Ishikawa (cell line): Measurements from ENCODE around the gene BAZ2B.

Experiments used
- CEBPB ChIP-seq: IDR thresholded peaks from 2 replicates; pipeline ENCODE4 v1.6.1; 2012
- CREB1 ChIP-seq: IDR thresholded peaks from 2 replicates; pipeline ENCODE4 v1.6.1; 2012; ENCODE audit warnings: low read depth
- EGR1 ChIP-seq: IDR thresholded peaks from 2 replicates; pipeline ENCODE4 v1.6.1; 2012
- EP300 ChIP-seq: IDR thresholded peaks from 2 replicates; pipeline ENCODE4 v1.6.1; 2012; ENCODE audit warnings: borderline replicate concordance
- FOXM1 ChIP-seq: IDR thresholded peaks from 2 replicates; pipeline ENCODE4 v1.6.1; 2012; ENCODE audit warnings: low read depth, borderline replicate concordance
- NFIC ChIP-seq: IDR thresholded peaks from 2 replicates; pipeline ENCODE4 v1.6.1; 2012
- RAD21 ChIP-seq: IDR thresholded peaks from 2 replicates; pipeline ENCODE4 v1.6.1; 2012; ENCODE audit warnings: low read depth
- REST ChIP-seq: IDR thresholded peaks from 2 replicates; pipeline ENCODE4 v1.6.1; 2012; ENCODE audit warnings: low read depth, mild to moderate bottlenecking
- TAF1 ChIP-seq: IDR thresholded peaks from 2 replicates; pipeline ENCODE4 v1.6.1; 2012; ENCODE audit warnings: low read depth, mild to moderate bottlenecking
- TCF12 ChIP-seq: IDR thresholded peaks from 2 replicates; pipeline ENCODE4 v1.6.1; 2012; ENCODE audit warnings: low read depth
- TEAD4 ChIP-seq: IDR thresholded peaks from 2 replicates; pipeline ENCODE4 v1.6.1; 2012
- USF1 ChIP-seq: IDR thresholded peaks from 2 replicates; pipeline ENCODE4 v1.6.1; 2012
- YY1 ChIP-seq: IDR thresholded peaks from 2 replicates; pipeline ENCODE4 v1.6.1; 2012; ENCODE audit warnings: low read depth
- ZBTB7A ChIP-seq: IDR thresholded peaks from 2 replicates; pipeline ENCODE4 v1.6.1; 2012; ENCODE audit warnings: low read depth
- TF ChIP-seq, protein P1 (sequence below): IDR thresholded peaks from 2 replicates; pipeline ENCODE4 v1.6.1; 2012

The BAZ2B gene

DNA sequence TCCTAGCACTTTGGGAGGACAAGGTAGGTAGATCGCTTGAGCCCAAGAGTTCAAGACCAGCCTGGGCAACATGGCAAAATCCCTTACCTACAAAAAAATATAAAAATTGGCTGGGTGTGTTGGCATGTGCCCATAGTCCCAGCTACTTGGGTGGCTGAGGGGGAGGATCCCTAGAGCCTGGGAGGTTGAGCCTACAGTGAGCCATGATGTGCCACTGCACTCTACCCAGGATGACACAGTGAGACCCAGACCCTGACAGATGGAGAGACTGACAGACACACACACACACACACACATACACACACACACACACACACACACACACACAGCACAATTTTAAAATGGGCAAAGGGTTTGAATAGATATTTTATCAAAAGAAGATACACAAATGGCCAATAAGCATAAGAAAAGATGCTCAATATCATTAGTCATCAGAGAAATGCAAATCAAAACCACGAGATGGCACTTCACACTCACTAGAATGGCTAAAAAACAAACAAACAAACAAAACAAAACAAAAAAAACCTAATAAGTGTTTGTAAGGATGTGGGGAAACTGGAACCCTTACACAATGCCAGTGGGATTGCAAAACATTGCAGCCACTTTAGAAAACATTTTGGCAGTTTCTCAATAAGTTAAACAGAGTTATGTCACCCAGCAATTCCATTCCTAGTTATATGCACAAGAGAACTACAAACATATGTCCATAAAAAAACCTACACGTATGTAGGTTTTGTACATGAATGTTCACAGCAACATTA, 42.3 kb downstream of the BAZ2B start:
- TF ChIP-seq ZBTB7A (no peak), EGR1 (no peak), TCF12 (no peak)

DNA sequence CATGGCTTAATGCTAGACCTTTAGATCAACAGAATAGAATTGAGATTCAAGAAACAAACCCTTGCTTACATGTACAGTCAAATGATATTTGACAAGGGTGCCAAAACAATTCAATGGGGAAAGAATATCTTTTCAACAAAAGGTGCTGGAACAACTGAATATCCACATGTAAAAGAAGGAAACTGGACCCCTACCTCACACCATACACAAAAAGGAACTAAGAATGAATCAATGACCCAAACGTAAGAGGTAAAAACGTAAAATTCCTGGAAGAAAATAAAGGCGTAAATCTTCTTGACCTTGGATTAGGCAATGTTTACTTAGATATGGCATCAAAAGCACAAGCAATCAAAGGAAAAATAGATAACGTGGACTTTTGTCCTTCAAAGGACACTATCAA, 43.1 kb downstream of the BAZ2B start:
- TF ChIP-seq EP300 (no peak), TEAD4 (no peak), CREB1 (no peak), NFIC (no peak), TCF12 (no peak), RAD21 (no peak), ZBTB7A (no peak), CEBPB (no peak), TAF1 (no peak), FOXM1 (no peak)

GRCh38 chr2:159572459-159572858, 43.9 kb downstream of the BAZ2B start:
- TF ChIP-seq TCF12 (no peak), ZBTB7A (no peak), CREB1 (no peak), USF1 (no peak), CEBPB (no peak), RAD21 (no peak), REST (no peak), TEAD4 (no peak), NFIC (no peak), YY1 (no peak), FOXM1 (no peak)

- TF ChIP-seq, protein P1, sequence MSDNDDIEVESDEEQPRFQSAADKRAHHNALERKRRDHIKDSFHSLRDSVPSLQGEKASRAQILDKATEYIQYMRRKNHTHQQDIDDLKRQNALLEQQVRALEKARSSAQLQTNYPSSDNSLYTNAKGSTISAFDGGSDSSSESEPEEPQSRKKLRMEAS = no peak
- TF ChIP-seq USF1 (no peak), EP300 (no peak), TAF1 (no peak), YY1 (no peak), ZBTB7A (no peak), CREB1 (no peak), FOXM1 (no peak), TCF12 (no peak), TEAD4 (no peak), RAD21 (no peak)
Measured at GRCh38 chr2:159571540-159572260, 44.6 kb downstream of the BAZ2B start.

GRCh38 chr2:159564081-159564480, 52.3 kb downstream of the BAZ2B start:
- TF ChIP-seq TCF12 (no peak), TEAD4 (no peak), CREB1 (no peak), FOXM1 (no peak), TAF1 (no peak), CEBPB (no peak), NFIC (no peak), RAD21 (no peak), USF1 (no peak), ZBTB7A (no peak), EP300 (no peak), EGR1 (no peak), YY1 (no peak), REST (no peak)
- TF ChIP-seq, protein P1 = no peak
